GM23248 (cell line): Measurements from ENCODE around the gene CGREF1.

Experiments
- EZH2 ChIP-seq: fragments of 200-600 bp; sonication (generic); IDR thresholded peaks from 2 replicates; pipeline ENCODE4 v1.6.1; 2018; ENCODE audit warnings: antibody characterized with exemption, mild to moderate bottlenecking; ENCODE audit not compliant: insufficient read depth, poor library complexity, severe bottlenecking
- EZH2phosphoT487 ChIP-seq: fragments of 200-600 bp; sonication (generic); IDR thresholded peaks from 2 replicates; pipeline ENCODE4 v1.6.1; 2018; ENCODE audit warnings: antibody characterized with exemption, moderate library complexity, mild to moderate bottlenecking, low read depth; ENCODE audit not compliant: insufficient read depth

GRCh38 chr2:27160191-27160590 is 41.3 kb upstream of the CGREF1 start:
- TF ChIP-seq EZH2phosphoT487 (no peak), EZH2 (no peak)
